BLaER1 (cell line): ENCODE results near the gene SH3BGR.
"Not testable (repeated sequence)": the region's sequence is repeated elsewhere in the genome, so short reads cannot be mapped to it uniquely, and the experiment has no call there.

Experiments
- H3K27ac ChIP-seq: shearing (Covaris generic); formaldehyde crosslinking; 2 replicates; pipeline ENCODE4 v1.8.1; 2022
- H3K27me3 ChIP-seq: shearing (Covaris generic); formaldehyde crosslinking; 2 replicates; pipeline ENCODE4 v1.8.1; 2022
- H3K36me3 ChIP-seq: shearing (Covaris generic); formaldehyde crosslinking; 2 replicates; pipeline ENCODE4 v1.8.1; 2022
- H3K4me1 ChIP-seq: shearing (Covaris generic); formaldehyde crosslinking; 2 replicates; pipeline ENCODE4 v1.8.1; 2022
- H3K4me2 ChIP-seq: shearing (Covaris generic); formaldehyde crosslinking; 2 replicates; pipeline ENCODE4 v1.8.1; 2022
- H3K4me3 ChIP-seq: shearing (Covaris generic); formaldehyde crosslinking; 2 replicates; pipeline ENCODE4 v1.8.1; 2022
- H3K9ac ChIP-seq: shearing (Covaris generic); formaldehyde crosslinking; 2 replicates; pipeline ENCODE4 v1.8.1; 2022
- H3K9me3 ChIP-seq: shearing (Covaris generic); formaldehyde crosslinking; 2 replicates; pipeline ENCODE4 v1.8.1; 2022
- H4K20me1 ChIP-seq: shearing (Covaris generic); formaldehyde crosslinking; 2 replicates; pipeline ENCODE4 v1.8.1; 2022
- Cebpa-rat ChIP-seq: shearing (Covaris generic); IDR thresholded peaks from 2 replicates; pipeline ENCODE4 v1.8.1; 2022

Gene SH3BGR

GRCh38 chr21:39538453-39539042 is 86.8 kb downstream of the SH3BGR start:
- H3K9ac ChIP-seq: no peak overlapping the region
- H4K20me1 ChIP-seq: no peaks in the 10 kb centered on the region
- H3K9me3 ChIP-seq: peaks cover 57% of the 10 kb centered on the region
- H3K27ac ChIP-seq: no peak overlapping the region
- H3K27me3 ChIP-seq: no peaks in the 10 kb centered on the region
- peaks cover 18% of the 10 kb centered on the region for H3K4me1 ChIP-seq
- H3K4me3 ChIP-seq: no peak overlapping the region
- no peak for TF ChIP-seq Cebpa-rat
- no peaks in the 10 kb centered on the region for H3K36me3 ChIP-seq
- no peak overlapping the region for H3K4me2 ChIP-seq

GRCh38 chr21:39540367-39540766 is 88.6 kb downstream of the SH3BGR start:
- H3K9ac ChIP-seq, H3K27me3 ChIP-seq, H3K4me3 ChIP-seq, H3K36me3 ChIP-seq, H3K27ac ChIP-seq, H4K20me1 ChIP-seq: not testable (repeated sequence)
- Histone ChIP-seq H3K9me3 (peaks cover 57% of the 10 kb centered on the region), H3K4me2 (peak overlapping the region; percentile 40), H3K4me1 (peaks cover 18% of the 10 kb centered on the region)

GRCh38 chr21:39542736-39543135 is 91.0 kb downstream of the SH3BGR start:
- no peak overlapping the region for H3K27ac ChIP-seq
- no peaks in the 10 kb centered on the region for H3K36me3 ChIP-seq
- H3K9me3 ChIP-seq: peaks cover 57% of the 10 kb centered on the region
- TF ChIP-seq Cebpa-rat: no peak
- H3K27me3 ChIP-seq: no peaks in the 10 kb centered on the region
- no peaks in the 10 kb centered on the region for H4K20me1 ChIP-seq
- no peak overlapping the region for H3K4me3 ChIP-seq
- no peak overlapping the region for H3K9ac ChIP-seq
- peaks cover 18% of the 10 kb centered on the region for H3K4me1 ChIP-seq
- H3K4me2 ChIP-seq: no peak overlapping the region

DNA sequence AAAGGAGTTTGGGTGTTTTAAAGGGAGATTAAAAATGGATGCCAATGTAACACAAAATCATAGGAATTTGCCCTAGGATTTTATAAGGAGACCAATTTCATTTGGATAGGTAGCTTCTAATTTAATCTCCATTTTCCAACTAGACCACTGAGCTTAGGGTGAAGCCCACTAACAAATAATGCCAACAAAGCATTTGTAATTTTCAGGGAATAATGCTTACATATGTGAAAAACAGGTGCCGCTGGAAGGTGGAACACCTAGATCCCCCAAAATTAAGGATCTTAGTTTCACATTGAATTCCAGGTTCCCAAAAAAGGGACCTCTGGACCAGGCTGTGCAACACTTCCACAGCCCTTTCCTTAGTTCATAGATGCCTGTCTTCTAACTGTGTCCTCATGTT is 94.8 kb downstream of the SH3BGR start:
- TF ChIP-seq Cebpa-rat: no peak

GRCh38 chr21:39552856-39553255 is 101.1 kb downstream of the SH3BGR start:
- H3K4me2 ChIP-seq: no peak overlapping the region
- H3K9me3 ChIP-seq: peaks cover 18% of the 10 kb centered on the region
- no peak for TF ChIP-seq Cebpa-rat
- no peak overlapping the region for H3K27ac ChIP-seq
- H3K4me3 ChIP-seq: no peak overlapping the region
- H3K36me3 ChIP-seq: no peaks in the 10 kb centered on the region
- no peaks in the 10 kb centered on the region for H4K20me1 ChIP-seq
- no peak overlapping the region for H3K9ac ChIP-seq
- H3K27me3 ChIP-seq: no peaks in the 10 kb centered on the region
- no peaks in the 10 kb centered on the region for H3K4me1 ChIP-seq

More for the DNA sequence above, 94.8 kb downstream of the SH3BGR start:
- Histone ChIP-seq H4K20me1 (no peaks in the 10 kb centered on the region), H3K27me3 (no peaks in the 10 kb centered on the region), H3K4me3 (no peak overlapping the region), H3K9ac (no peak overlapping the region), H3K9me3 (peaks cover 30% of the 10 kb centered on the region), H3K36me3 (no peaks in the 10 kb centered on the region), H3K4me2 (no peak overlapping the region), H3K4me1 (no peaks in the 10 kb centered on the region), H3K27ac (no peak overlapping the region)

- H3K36me3 ChIP-seq: no peaks in the 10 kb centered on the region
- H3K9ac ChIP-seq: no peak overlapping the region
- TF ChIP-seq Cebpa-rat: no peak
- H3K4me3 ChIP-seq: no peak overlapping the region
- H3K4me2 ChIP-seq: no peak overlapping the region
- peaks cover 23% of the 10 kb centered on the region for H3K9me3 ChIP-seq
- H3K4me1 ChIP-seq: no peaks in the 10 kb centered on the region
- no peak overlapping the region for H3K27ac ChIP-seq
- no peaks in the 10 kb centered on the region for H4K20me1 ChIP-seq
- no peaks in the 10 kb centered on the region for H3K27me3 ChIP-seq
Measured at GRCh38 chr21:39553331-39553730, 101.6 kb downstream of the SH3BGR start.

GRCh38 chr21:39555911-39556590 is 104.3 kb downstream of the SH3BGR start:
- Histone ChIP-seq H3K9me3 (peaks cover 29% of the 10 kb centered on the region), H3K36me3 (no peaks in the 10 kb centered on the region), H3K27me3 (no peaks in the 10 kb centered on the region), H3K9ac (no peak overlapping the region), H3K4me2 (no peak overlapping the region), H3K4me1 (peaks cover 13% of the 10 kb centered on the region), H4K20me1 (no peaks in the 10 kb centered on the region), H3K27ac (no peak overlapping the region), H3K4me3 (no peak overlapping the region)
- no peak for TF ChIP-seq Cebpa-rat

DNA sequence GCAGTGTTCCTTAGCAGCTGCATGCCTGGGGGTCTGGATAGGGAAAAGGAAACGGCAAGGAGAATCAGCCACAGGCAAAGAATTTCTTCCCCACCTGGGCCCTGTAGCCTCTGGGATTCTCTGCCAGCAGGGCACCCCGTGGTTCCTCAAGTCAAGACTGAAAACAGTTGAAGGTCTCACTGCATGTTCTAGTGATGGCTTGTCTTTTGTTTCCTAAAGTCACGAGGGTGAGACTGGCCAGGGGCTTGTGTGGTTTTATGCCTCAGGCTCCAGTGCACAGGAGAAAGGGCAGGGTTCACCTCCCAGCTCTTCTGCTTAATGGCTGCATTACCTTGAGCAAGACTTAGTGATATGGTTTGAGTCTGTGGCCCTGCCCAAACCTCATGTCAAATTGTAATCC is 107.7 kb downstream of the SH3BGR start:
- Histone ChIP-seq H3K9ac (no peak overlapping the region), H3K4me3 (no peak overlapping the region)

DNA sequence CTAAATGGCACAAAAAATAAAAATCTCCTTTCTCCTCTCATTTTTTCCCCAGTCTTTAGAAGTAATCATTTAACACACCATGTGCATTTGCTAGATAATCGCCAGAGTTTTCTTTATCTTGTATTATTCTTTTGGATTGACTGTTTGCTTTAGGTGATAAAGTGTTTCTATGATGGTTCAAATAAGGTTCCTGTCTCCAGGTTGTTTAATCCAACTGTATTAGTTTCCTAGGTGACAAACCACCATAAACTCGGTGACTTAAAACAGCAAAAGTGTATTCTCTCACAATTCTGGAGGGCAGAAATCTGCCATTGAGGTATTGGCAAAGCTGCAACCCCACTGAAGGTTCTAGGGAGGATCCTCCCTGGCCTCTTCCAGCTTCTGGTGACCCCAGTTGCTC is 109.4 kb downstream of the SH3BGR start:
- H4K20me1 ChIP-seq: no peaks in the 10 kb centered on the region
- no peak overlapping the region for H3K4me3 ChIP-seq
- no peak overlapping the region for H3K9ac ChIP-seq
- no peak for TF ChIP-seq Cebpa-rat
- H3K4me2 ChIP-seq: no peak overlapping the region
- H3K4me1 ChIP-seq: peaks cover 19% of the 10 kb centered on the region
- no peak overlapping the region for H3K27ac ChIP-seq
- peaks cover 12% of the 10 kb centered on the region for H3K9me3 ChIP-seq
- H3K36me3 ChIP-seq: no peaks in the 10 kb centered on the region
- H3K27me3 ChIP-seq: no peaks in the 10 kb centered on the region

More for the DNA sequence above, 107.7 kb downstream of the SH3BGR start:
- no peak for TF ChIP-seq Cebpa-rat
- Histone ChIP-seq H3K9me3 (peaks cover 12% of the 10 kb centered on the region), H3K4me2 (peak overlapping the region; percentile 29; the same call in 1 of the 2 replicates), H3K27ac (no peak overlapping the region), H3K36me3 (no peaks in the 10 kb centered on the region), H3K4me1 (peaks cover 19% of the 10 kb centered on the region), H3K27me3 (no peaks in the 10 kb centered on the region), H4K20me1 (no peaks in the 10 kb centered on the region)

GRCh38 chr21:39562791-39563770 is 111.3 kb downstream of the SH3BGR start:
- Histone ChIP-seq H3K27ac (no peak overlapping the region), H4K20me1 (no peaks in the 10 kb centered on the region), H3K4me3 (no peak overlapping the region), H3K9me3 (peaks cover 9% of the 10 kb centered on the region), H3K4me1 (peaks cover 20% of the 10 kb centered on the region), H3K27me3 (no peaks in the 10 kb centered on the region), H3K4me2 (peak overlapping the region; percentile 33), H3K9ac (no peak overlapping the region), H3K36me3 (no peaks in the 10 kb centered on the region)
- no peak for TF ChIP-seq Cebpa-rat
